Mucosa of rectum (tissue), 2 donors: Measurements from ENCODE around the gene KCNK15.

ENCODE experiments used
- H3K27ac ChIP-seq, 2 donors: one replicate each; pipeline ENCODE4 v1.7.0; 2013; ENCODE audit warnings: inconsistent platforms in 2 of 2, low read depth in 2 of 2, low read length in 2 of 2
- H3K27me3 ChIP-seq, 2 donors: one replicate each; pipeline ENCODE4 v1.7.0; 2013; ENCODE audit warnings: low read length in 2 of 2; ENCODE audit not compliant: control insufficient read depth in 2 of 2, insufficient read depth in 2 of 2
- H3K36me3 ChIP-seq, 2 donors: one replicate each; pipeline ENCODE4 v1.7.0; 2013; ENCODE audit warnings: low read length in 2 of 2; ENCODE audit not compliant: control insufficient read depth in 2 of 2, insufficient read depth in 2 of 2
- H3K4me1 ChIP-seq, 2 donors: one replicate each; pipeline ENCODE4 v1.7.0; 2013; ENCODE audit warnings: low read length in 2 of 2, mild to moderate bottlenecking in 1 of 2; ENCODE audit not compliant: control insufficient read depth in 2 of 2, insufficient read depth in 2 of 2
- H3K4me3 ChIP-seq, 2 donors: one replicate each; pipeline ENCODE4 v1.7.0; 2013; ENCODE audit warnings: low read length in 2 of 2
- H3K9ac ChIP-seq, 2 donors: one replicate each; pipeline ENCODE4 v1.7.0; 2013; ENCODE audit warnings: low read length in 2 of 2, low read depth in 1 of 2, mild to moderate bottlenecking in 1 of 2
- H3K9me3 ChIP-seq, 2 donors: one replicate each; pipeline ENCODE4 v1.7.0; 2013; ENCODE audit warnings: low read length in 2 of 2; ENCODE audit not compliant: control insufficient read depth in 2 of 2
- donor health status: healthy.
- donor health status: Normal muscosa, but diverticular disease.

The KCNK15 gene

DNA sequence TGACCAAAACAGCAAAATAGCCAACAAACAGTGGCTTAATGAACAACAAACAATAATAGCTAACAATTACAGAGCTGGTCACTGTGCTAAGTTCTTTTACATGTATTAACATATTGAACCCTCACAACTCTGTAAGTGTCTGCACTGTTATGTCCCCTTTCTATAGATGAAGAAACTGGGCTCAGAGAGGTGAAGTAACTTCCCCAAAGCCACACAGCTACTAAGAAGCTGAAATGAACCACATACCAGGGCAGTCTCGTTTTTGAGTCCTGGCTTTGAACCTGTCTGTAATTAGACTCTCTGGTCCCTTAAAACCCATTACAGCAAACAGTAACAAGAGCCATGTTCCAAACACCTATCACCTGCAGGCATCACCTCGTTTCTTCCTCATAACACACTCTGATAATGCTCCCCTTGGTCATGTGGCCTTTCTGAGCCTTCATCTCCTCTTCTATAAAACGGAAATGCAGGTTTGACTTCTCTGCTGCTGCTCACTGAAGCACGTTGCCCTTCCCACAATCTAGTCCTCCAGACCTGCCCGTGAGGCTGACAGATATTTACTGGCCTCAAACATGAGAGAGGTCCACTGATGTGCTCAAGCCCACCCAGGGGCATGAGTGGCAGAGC lies 23.3 kb downstream of the KCNK15 start:
- Histone ChIP-seq H3K4me1 (no peaks in the 10 kb centered on the region), H3K4me3 (no peak overlapping the region), H3K36me3 (no peaks in the 10 kb centered on the region), H3K27me3 (peaks cover 0 to 2% of the 10 kb centered on the region in 2 donors), H3K9me3 (no peaks in the 10 kb centered on the region), H3K9ac (no peak overlapping the region), H3K27ac (no peak overlapping the region)

DNA sequence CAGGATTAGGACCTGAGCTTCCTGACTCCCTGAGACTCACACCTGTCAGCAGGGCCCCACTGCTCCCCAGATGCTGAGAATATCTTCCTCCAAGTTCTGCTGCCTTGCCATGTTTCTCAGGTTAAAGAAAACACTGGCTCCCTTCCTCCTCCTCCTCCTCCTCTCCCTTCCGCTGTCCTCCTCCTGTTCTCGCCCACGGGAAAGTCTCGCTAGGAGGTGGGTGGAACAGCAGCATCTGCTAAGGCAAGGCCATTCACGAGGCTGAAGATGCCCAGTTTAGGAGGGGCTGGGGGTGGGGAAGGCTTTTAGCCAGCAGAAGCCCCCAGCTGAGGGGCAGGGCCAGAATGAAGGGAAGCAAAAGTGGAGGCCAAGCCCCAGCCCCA lies 23.8 kb downstream of the KCNK15 start:
- H3K36me3 ChIP-seq, result no peaks in the 10 kb centered on the region

DNA sequence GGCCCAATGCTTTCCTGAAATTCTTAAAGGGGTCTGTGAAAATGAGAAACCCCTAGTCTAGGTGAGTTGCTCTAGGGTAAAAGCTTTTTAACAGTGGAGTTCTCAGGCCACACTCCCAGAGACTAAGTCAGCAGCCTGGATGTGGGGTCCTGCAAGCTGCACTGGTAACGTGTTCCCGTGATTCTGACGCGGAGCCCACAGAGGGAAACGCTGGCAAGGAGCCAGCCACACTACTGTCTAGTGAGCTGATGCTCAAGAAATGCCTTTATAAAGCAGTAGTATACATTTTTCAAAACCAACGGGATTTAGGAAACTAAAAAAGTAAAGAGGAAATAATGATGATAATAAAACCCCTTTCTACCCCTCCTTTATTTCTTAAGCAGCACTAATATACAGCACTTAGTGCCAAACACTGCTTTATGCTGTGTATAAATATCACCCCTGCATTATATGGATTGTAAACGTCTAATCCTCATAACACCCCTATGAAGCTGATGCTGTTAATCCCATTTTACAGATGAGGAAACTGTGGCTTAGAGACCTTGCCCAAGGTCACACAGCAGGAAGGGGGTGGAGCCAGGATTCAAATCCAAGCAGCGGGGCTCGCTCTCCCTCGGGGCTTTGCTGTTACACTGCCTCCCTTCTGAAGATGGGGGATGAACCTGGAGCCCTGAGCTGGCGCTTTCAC lies 25.0 kb downstream of the KCNK15 start:
- Histone ChIP-seq H3K27ac (no peak overlapping the region), H3K27me3 (peaks cover 0 to 2% of the 10 kb centered on the region in 2 donors), H3K4me1 (no peaks in the 10 kb centered on the region), H3K36me3 (no peaks in the 10 kb centered on the region), H3K9me3 (no peaks in the 10 kb centered on the region), H3K4me3 (no peak overlapping the region), H3K9ac (no peak overlapping the region)

More for the DNA sequence above, 23.8 kb downstream of the KCNK15 start:
- Histone ChIP-seq H3K27me3 (peaks cover 0 to 2% of the 10 kb centered on the region in 2 donors), H3K9me3 (no peaks in the 10 kb centered on the region), H3K9ac (no peak overlapping the region), H3K27ac (no peak overlapping the region), H3K4me1 (no peaks in the 10 kb centered on the region), H3K4me3 (no peak overlapping the region)

DNA sequence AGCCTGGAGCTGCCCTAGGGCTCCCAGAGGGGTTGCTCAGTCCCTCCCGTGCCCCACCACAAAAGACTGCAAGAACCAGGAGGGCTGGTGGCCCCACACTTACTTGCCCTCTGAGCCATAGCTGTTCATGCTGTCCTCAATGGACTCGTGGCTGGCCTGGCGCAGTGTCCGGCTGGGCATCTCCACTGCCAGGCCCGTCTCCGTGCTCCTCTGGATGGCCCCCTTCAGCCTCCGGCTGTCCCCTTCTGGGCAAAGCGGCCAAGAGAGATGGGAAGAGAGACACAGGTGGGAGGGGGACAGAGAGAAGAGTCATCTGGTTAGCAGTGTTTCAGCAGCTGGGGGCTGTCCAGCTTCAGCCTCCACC lies 25.5 kb downstream of the KCNK15 start:
- Histone ChIP-seq H3K4me1 (no peaks in the 10 kb centered on the region), H3K27me3 (peaks cover 0 to 2% of the 10 kb centered on the region in 2 donors), H3K36me3 (no peaks in the 10 kb centered on the region), H3K27ac (no peak overlapping the region), H3K4me3 (no peak overlapping the region), H3K9ac (no peak overlapping the region), H3K9me3 (no peaks in the 10 kb centered on the region)

- no peak overlapping the region for H3K4me3 ChIP-seq
- H3K9me3 ChIP-seq, result no peaks in the 10 kb centered on the region
- H3K9ac ChIP-seq, result no peak overlapping the region
- H3K27me3 ChIP-seq, result peaks cover 0 to 2% of the 10 kb centered on the region in 2 donors
- H3K27ac ChIP-seq, result no peak overlapping the region
- H3K4me1 ChIP-seq, result no peaks in the 10 kb centered on the region
- no peaks in the 10 kb centered on the region for H3K36me3 ChIP-seq
Measured at GRCh38 chr20:44772636-44773035, 27.0 kb downstream of the KCNK15 start.

GRCh38 chr20:44773070-44773829 lies 27.6 kb downstream of the KCNK15 start:
- H3K4me3 ChIP-seq, result no peak overlapping the region
- H3K9me3 ChIP-seq, result no peaks in the 10 kb centered on the region
- no peaks in the 10 kb centered on the region for H3K36me3 ChIP-seq
- no peak overlapping the region for H3K27ac ChIP-seq
- H3K4me1 ChIP-seq, result no peaks in the 10 kb centered on the region
- no peak overlapping the region for H3K9ac ChIP-seq
- peaks cover 0 to 2% of the 10 kb centered on the region in 2 donors for H3K27me3 ChIP-seq

DNA sequence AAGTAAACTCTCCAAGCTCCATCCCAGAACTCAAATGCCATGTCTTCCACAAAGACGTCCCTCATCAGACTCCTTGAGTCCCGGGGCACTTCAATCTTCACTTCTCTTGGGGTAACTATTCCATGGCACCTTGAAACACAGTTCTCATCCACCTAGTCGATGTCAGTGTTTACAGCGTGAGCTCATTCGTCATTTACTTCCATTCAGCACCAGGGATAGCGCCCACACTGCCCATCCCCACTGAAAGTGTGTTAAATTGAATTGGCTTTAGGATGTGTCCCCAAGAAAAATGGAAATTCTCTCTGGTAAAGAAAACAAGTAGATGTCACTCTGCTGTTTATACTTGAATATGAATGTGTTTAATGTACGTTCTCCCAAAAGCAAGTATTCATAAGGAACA lies 31.3 kb downstream of the KCNK15 start:
- no peak overlapping the region for H3K4me3 ChIP-seq
- no peaks in the 10 kb centered on the region for H3K9me3 ChIP-seq
- H3K9ac ChIP-seq, result no peak overlapping the region
- peaks cover 0 to 2% of the 10 kb centered on the region in 2 donors for H3K27me3 ChIP-seq
- no peaks in the 10 kb centered on the region for H3K36me3 ChIP-seq
- H3K27ac ChIP-seq, result no peak overlapping the region
- H3K4me1 ChIP-seq, result no peaks in the 10 kb centered on the region

DNA sequence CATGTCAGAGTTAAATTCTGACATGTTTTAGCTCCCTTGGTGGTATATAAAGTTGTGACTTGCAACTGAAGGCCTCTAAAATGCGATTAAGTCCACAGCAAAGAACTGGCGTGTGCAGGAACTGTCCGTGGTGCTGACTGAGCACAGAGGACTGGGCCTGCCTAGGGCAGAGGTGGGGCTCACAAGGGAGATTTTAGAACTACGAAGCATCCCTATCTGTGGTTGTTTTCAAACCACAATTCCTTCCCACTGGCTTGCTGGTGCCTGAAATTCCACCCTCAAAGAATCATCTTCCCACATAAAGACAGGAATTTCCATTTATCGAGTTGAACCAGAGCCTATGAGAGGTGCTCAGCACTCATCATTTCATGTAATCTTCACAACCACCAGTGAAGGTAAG lies 34.6 kb downstream of the KCNK15 start:
- Histone ChIP-seq H3K9ac (no peak overlapping the region), H3K27ac (no peak overlapping the region), H3K4me3 (no peak overlapping the region), H3K4me1 (no peaks in the 10 kb centered on the region), H3K9me3 (no peaks in the 10 kb centered on the region), H3K36me3 (no peaks in the 10 kb centered on the region), H3K27me3 (no peaks in the 10 kb centered on the region)

GRCh38 chr20:44781118-44781517 lies 35.5 kb downstream of the KCNK15 start:
- H3K27me3 ChIP-seq, result no peaks in the 10 kb centered on the region
- no peaks in the 10 kb centered on the region for H3K36me3 ChIP-seq
- no peak overlapping the region for H3K4me3 ChIP-seq

GRCh38 chr20:44781791-44782190 lies 36.1 kb downstream of the KCNK15 start:
- H3K9ac ChIP-seq, result no peak overlapping the region
- no peak overlapping the region for H3K4me3 ChIP-seq
- H3K27ac ChIP-seq, result no peak overlapping the region
- H3K9me3 ChIP-seq, result no peaks in the 10 kb centered on the region
- no peaks in the 10 kb centered on the region for H3K27me3 ChIP-seq
- H3K36me3 ChIP-seq, result no peaks in the 10 kb centered on the region
- H3K4me1 ChIP-seq, result no peaks in the 10 kb centered on the region

More at GRCh38 chr20:44781118-44781517, 35.5 kb downstream of the KCNK15 start:
- Histone ChIP-seq H3K27ac (no peak overlapping the region), H3K9me3 (no peaks in the 10 kb centered on the region), H3K4me1 (no peaks in the 10 kb centered on the region), H3K9ac (no peak overlapping the region)
